ENCODE data around the gene ACE.

GRCh38 chr17:63455417-63455816 is 21.4 kb upstream of the ACE start:
- TF ChIP-seq CTCF (IDR thresholded peaks at IDR 0.05) (no peak), POLR2AphosphoS5 (IDR thresholded peaks at IDR 0.05; ENCODE audit: insufficient read depth in 1 of 2, low read depth in 1 of 2) (no peak)
